GM12801 (cell line): ENCODE data around the gene PKP3.

Source experiments
- CTCF ChIP-seq: IDR thresholded peaks from one replicate; pipeline ENCODE4 v1.5.1; 2011; ENCODE audit warnings: control low read depth; ENCODE audit not compliant: insufficient read length; ENCODE audit errors: extremely low read depth

Gene PKP3

GRCh38 chr11:406796-407650, 13.0 kb downstream of the PKP3 start:
- TF ChIP-seq CTCF, result no peak

DNA sequence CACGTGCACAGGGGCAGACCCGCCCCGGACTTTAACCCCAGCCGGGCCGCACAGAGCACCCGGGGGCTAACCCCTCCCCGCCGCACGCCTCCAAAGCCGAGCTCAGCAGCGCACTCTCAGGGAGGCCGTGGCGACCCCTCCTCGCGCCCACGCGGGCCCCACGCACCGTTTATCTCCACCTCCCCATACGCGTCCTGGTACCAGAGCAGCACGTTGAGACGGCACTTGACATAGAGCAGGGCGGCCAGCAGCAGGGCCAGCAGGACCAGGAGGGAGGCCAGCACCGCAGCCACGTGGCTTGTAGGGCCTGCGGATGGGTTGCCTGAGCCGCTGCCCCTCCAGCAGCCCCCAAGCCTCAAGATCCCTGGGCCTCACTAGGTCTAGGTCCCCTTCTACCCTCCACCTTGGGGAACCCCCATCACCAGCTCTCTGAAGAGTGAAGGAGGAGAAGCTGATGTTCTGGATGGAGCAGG, 13.7 kb downstream of the PKP3 start:
- TF ChIP-seq CTCF, result no peak

DNA sequence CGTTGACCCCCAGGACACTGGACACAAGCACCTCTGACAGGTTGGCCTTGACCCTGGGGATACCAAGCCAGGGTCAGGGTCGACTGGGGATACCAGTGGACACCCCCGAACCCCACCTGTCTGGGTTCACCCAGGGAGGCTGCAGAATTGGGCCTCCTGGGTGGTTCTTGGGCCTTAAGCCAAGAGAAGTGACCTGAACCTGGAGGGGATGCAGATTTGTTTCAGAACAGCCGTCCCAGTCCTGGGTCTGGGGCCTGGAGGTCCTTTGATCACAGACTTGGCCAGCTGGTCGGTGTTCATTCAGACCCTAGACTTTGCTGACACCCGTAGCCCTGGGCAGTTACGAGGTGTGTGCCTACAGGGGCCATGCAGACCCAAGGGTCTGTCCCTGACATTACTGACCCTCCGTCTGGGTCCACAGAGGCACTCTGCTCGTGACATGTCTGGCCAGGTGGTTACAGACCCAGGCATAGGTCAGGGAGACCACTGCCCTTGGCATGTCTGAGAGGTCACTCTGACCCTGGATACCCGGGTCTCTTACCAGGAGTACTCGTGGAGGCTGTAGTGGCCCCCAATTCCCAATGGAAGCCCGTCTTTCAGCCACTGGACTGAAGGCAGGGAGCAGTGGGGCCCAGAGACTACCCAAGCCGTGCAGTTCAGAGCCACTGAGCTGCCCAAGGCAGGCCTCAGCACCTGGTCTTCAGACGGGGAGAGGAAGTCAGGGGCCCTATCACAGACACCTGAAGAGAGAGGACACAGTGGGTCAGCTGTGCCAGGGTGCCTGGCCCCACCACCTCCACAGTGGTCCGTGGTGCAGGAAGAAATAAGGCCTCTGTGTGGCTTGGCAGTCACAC, 14.4 kb downstream of the PKP3 start:
- no peak for TF ChIP-seq CTCF

GRCh38 chr11:409008-409599, 15.1 kb downstream of the PKP3 start:
- no peak for TF ChIP-seq CTCF

GRCh38 chr11:409600-410483, 15.8 kb downstream of the PKP3 start:
- no peak for TF ChIP-seq CTCF

DNA sequence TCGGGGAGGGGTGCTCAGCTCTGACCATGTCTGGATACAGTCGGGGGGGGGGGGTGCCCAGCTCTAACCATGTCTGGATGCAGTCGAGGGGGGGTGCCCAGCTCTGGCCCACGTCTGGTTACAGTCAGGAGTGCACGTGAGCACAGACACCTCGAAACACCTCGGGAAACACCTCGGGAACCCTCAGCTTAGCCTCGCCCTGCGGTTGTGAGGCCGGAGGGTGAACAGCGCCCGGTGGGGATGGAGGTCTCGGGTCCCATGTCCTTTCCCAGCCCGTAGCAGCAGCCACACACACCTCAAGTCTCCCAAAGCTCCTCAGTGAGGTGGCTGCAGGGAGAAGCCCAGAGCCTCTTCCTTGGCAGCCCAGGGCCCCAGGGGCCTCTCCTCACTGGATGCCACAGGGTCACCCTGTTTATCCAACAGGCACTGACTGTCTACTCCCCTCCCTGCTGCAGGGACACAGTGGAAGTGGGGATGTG, 18.7 kb downstream of the PKP3 start:
- TF ChIP-seq CTCF, result no peak
